Choroid plexus epithelial cell (primary cell): ENCODE results near the gene ADAMTS18.

Experiments
- DNase-seq: peaks from one replicate; pipeline ENCODE4 v3.0.0-alpha.2; 2010; ENCODE audit warnings: low read depth
- H3K4me3 ChIP-seq: 2 replicates; pipeline ENCODE4 v1.5.1; 2011; ENCODE audit warnings: low read depth, mild to moderate bottlenecking, control low read depth, low read length, moderate library complexity
- CTCF ChIP-seq: conservative IDR thresholded peaks from 2 replicates; pipeline ENCODE4 v1.5.1; 2011; ENCODE audit warnings: low read depth, mild to moderate bottlenecking, control low read depth, inconsistent platforms, low read length, moderate library complexity

Gene ADAMTS18

GRCh38 chr16:77331043-77331442 is 103.8 kb downstream of the ADAMTS18 start:
- no peak for DNase-seq
- no peak for TF ChIP-seq CTCF
- H3K4me3 ChIP-seq = no peak overlapping the region

- no peak for TF ChIP-seq CTCF
- no peak for DNase-seq
- no peak overlapping the region for H3K4me3 ChIP-seq
Measured at GRCh38 chr16:77330332-77331042, 104.3 kb downstream of the ADAMTS18 start.

GRCh38 chr16:77328768-77329167 is 106.1 kb downstream of the ADAMTS18 start:
- H3K4me3 ChIP-seq = no peak overlapping the region
- DNase-seq = no peak
- no peak for TF ChIP-seq CTCF

- no peak for DNase-seq
- TF ChIP-seq CTCF = no peak
- H3K4me3 ChIP-seq = no peak overlapping the region
Measured at GRCh38 chr16:77328274-77328673, 106.6 kb downstream of the ADAMTS18 start.

- no peak overlapping the region for H3K4me3 ChIP-seq
- no peak for TF ChIP-seq CTCF
- DNase-seq = no peak
Measured at GRCh38 chr16:77327717-77328116, 107.1 kb downstream of the ADAMTS18 start.

GRCh38 chr16:77324729-77325128 is 110.1 kb downstream of the ADAMTS18 start:
- no peak overlapping the region for H3K4me3 ChIP-seq
- TF ChIP-seq CTCF = no peak
- no peak for DNase-seq

- TF ChIP-seq CTCF = no peak
- DNase-seq = no peak
- H3K4me3 ChIP-seq = no peak overlapping the region
Measured at GRCh38 chr16:77323695-77324094, 111.1 kb downstream of the ADAMTS18 start.
